ENCODE measurements around the gene CNOT10.
"Not testable (repeated sequence)": the region's sequence is repeated elsewhere in the genome, so short reads cannot be mapped to it uniquely, and the experiment has no call there.

CNOT10 gene

DNA sequence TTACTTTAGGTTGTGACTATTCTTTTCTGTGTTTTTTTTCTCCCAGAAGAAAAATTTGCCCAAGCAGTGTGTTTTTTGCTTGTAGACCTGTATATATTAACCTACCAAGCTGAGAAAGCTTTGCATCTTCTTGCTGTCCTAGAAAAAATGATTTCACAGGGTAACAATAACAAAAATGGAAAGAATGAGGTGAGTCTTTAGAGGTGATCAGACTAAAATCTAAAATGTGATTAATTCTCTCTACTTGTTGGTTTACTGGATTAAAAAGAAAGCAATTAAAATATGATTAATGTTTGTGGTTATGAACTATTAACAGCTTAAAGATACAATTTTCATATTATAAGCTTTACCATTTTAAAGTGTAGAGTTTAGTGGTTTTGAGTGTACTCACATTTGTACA, 28.2 kb downstream of the CNOT10 start:
- Histone ChIP-seq H3K4me3 (no peak overlapping the region), H3K27me3 (no peaks in the 10 kb centered on the region), H3K9me3 (no peaks in the 10 kb centered on the region), H3K27ac (no peak overlapping the region), H3K4me1 (no peaks in the 10 kb centered on the region), H3K36me3 (peaks cover 38 to 78% (median 59%) of the 10 kb centered on the region in 3 donors)
- no peak for TF ChIP-seq CTCF (IDR thresholded peaks at IDR 0.05)
- intact Hi-C loops (cut with DNase I; ENCODE audit: low total_unique reads) = no loop called here
- DNase-seq = no peak

- H3K36me3 ChIP-seq = peaks cover 40 to 72% (median 43%) of the 10 kb centered on the region in 3 donors
- no peak overlapping the region for H3K4me3 ChIP-seq
- no peak for DNase-seq
- H3K27me3 ChIP-seq = no peaks in the 10 kb centered on the region
- intact Hi-C loops (cut with DNase I; ENCODE audit: low total_unique reads) = no loop called here
- no peak for TF ChIP-seq CTCF (IDR thresholded peaks at IDR 0.05)
- H3K9me3 ChIP-seq = no peaks in the 10 kb centered on the region
- H3K4me1 ChIP-seq = no peaks in the 10 kb centered on the region
- H3K27ac ChIP-seq = no peak overlapping the region
Measured at GRCh38 chr3:32719335-32719734, 34.3 kb downstream of the CNOT10 start.

- Histone ChIP-seq H3K4me3 (no peak overlapping the region), H3K36me3 (peaks cover 37 to 76% (median 42%) of the 10 kb centered on the region in 3 donors), H3K9me3 (no peaks in the 10 kb centered on the region), H3K27me3 (no peaks in the 10 kb centered on the region), H3K27ac (no peak overlapping the region), H3K4me1 (no peaks in the 10 kb centered on the region)
- no peak for DNase-seq
- TF ChIP-seq CTCF (IDR thresholded peaks at IDR 0.05) = no peak
- intact Hi-C loops (cut with DNase I; ENCODE audit: low total_unique reads) = no loop called here
Measured at GRCh38 chr3:32719931-32720330, 34.9 kb downstream of the CNOT10 start.

GRCh38 chr3:32725721-32726120, 40.7 kb downstream of the CNOT10 start:
- Histone ChIP-seq H3K9me3 (no peaks in the 10 kb centered on the region), H3K27me3 (no peaks in the 10 kb centered on the region), H3K4me1 (no peaks in the 10 kb centered on the region), H3K27ac (no peak overlapping the region), H3K4me3 (no peak overlapping the region), H3K36me3 (peaks cover 28 to 65% (median 41%) of the 10 kb centered on the region in 3 donors)
- no peak for DNase-seq
- intact Hi-C loops (cut with DNase I; ENCODE audit: low total_unique reads) = no loop called here
- TF ChIP-seq CTCF (IDR thresholded peaks at IDR 0.05) = no peak

GRCh38 chr3:32733631-32734229, 48.7 kb downstream of the CNOT10 start:
- Histone ChIP-seq H3K36me3 (peaks cover 13 to 50% (median 32%) of the 10 kb centered on the region in 3 donors), H3K27me3 (no peaks in the 10 kb centered on the region), H3K9me3 (no peaks in the 10 kb centered on the region), H3K4me1 (no peaks in the 10 kb centered on the region), H3K27ac (no peak overlapping the region), H3K4me3 (no peak overlapping the region)
- peak; percentile 34 to 37 for TF ChIP-seq CTCF (IDR thresholded peaks at IDR 0.05)
- intact Hi-C loops (cut with DNase I; ENCODE audit: low total_unique reads) = no loop called here
- no peak for DNase-seq

DNA sequence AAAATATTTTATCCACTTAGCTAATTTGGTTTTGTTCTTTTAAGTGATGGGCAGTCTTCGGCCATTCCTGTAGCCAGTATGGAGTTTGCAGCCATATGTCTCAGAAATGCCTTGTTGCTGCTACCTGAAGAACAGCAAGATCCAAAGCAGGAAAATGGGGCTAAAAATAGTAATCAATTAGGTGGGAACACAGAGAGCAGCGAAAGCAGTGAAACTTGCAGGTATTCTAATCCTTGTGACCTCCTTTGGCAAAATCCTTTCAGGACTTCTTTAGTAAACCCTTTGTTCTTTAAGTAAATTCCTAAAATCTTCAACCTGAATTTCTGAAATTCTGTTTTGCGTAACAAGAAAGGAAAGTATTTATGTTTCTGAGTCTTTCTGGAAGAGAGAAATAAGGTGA, 49.8 kb downstream of the CNOT10 start:
- no peaks in the 10 kb centered on the region for H3K4me1 ChIP-seq
- no peak for DNase-seq
- H3K9me3 ChIP-seq = no peaks in the 10 kb centered on the region
- H3K4me3 ChIP-seq = no peak overlapping the region
- no peaks in the 10 kb centered on the region for H3K27me3 ChIP-seq
- no peak overlapping the region for H3K27ac ChIP-seq
- peaks cover 18 to 47% (median 33%) of the 10 kb centered on the region in 3 donors for H3K36me3 ChIP-seq
- no peak for TF ChIP-seq CTCF (IDR thresholded peaks at IDR 0.05)
- intact Hi-C loops (cut with DNase I; ENCODE audit: low total_unique reads) = no loop called here

DNA sequence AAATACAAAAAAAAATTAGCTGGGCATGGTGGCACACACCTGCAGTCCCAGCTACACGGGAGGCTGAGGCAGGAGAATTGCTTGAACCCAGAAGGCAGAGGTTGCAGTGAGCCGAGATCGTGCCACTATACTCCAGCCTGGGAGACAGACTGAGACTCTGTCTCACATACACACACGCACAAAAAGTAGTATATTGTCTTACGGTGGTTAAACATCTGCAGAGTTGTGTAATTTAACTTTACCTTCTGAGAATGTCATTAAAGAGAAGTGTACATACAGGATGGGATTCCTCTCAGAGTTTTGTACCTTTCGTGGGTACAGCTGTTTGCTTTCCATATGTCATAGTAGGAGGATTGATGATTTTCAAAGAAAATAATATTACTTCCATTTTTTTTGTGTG, 58.5 kb downstream of the CNOT10 start:
- H3K27me3 ChIP-seq; H3K4me1 ChIP-seq; H3K9me3 ChIP-seq; H3K4me3 ChIP-seq; H3K27ac ChIP-seq; intact Hi-C loops (cut with DNase I; ENCODE audit: low total_unique reads); DNase-seq: not testable (repeated sequence)
- peaks cover 37 to 50% (median 39%) of the 10 kb centered on the region in 3 donors for H3K36me3 ChIP-seq
